CD4-positive, alpha-beta T cell (primary cell): Measurements from ENCODE around the gene CD34. TPM values are rescaled to one million over a fixed set of nuclear protein-coding genes. Genes with fewer than 3 reads are reported as not detected.

Source experiments
- ATAC-seq: fragments of 200-7000 bp; cut with Tn5 transposase; one replicate; pipeline ENCODE4 v1.10.0; 2022; ENCODE audit warnings: mild to moderate bottlenecking; ENCODE audit not compliant: poor library complexity
- CTCF ChIA-PET: fragments of 350-600 bp; sonication (Branson Sonifier 250); formaldehyde crosslinking; loops from one replicate; lab custom pipeline; 2021; ENCODE audit warnings: antibody characterized with exemption, inconsistent platforms; lab: Charles Lee
- POLR2A ChIA-PET: fragments of 350-600 bp; sonication (Branson Sonifier 250); formaldehyde crosslinking; loops from one replicate; lab custom pipeline; 2021; ENCODE audit warnings: antibody characterized with exemption, inconsistent platforms; lab: Charles Lee
- DNase-seq, 14 experiments: peaks; one replicate each; pipeline ENCODE4 v3.0.0-alpha.2; 2013 to 2020; ENCODE audit warnings: mixed read lengths in 2 of 14
- H3K27ac ChIP-seq, 2 donors: one replicate each; pipeline versions ENCODE4 v1.5.1 to v1.7.0; 2013; ENCODE audit warnings: low read length in 2 of 2, low read depth in 1 of 2, mild to moderate bottlenecking in 1 of 2
- H3K27me3 ChIP-seq, 2 experiments: 1 replicate in 1 of 2; 2 replicates in 1 of 2; pipeline versions ENCODE4 v1.6.1 to v1.7.0; 2013; ENCODE audit warnings: low read length in 2 of 2, control low read depth in 1 of 2, mild to moderate bottlenecking in 1 of 2, moderate library complexity in 1 of 2; ENCODE audit not compliant: insufficient read depth in 2 of 2, control insufficient read depth in 1 of 2
- H3K36me3 ChIP-seq: one replicate; pipeline ENCODE4 v1.6.1; 2013; ENCODE audit warnings: low read length, control low read depth; ENCODE audit not compliant: insufficient read depth
- H3K4me1 ChIP-seq: one replicate; pipeline ENCODE4 v1.6.1; 2013; ENCODE audit warnings: low read length, control low read depth; ENCODE audit not compliant: insufficient read depth
- H3K4me3 ChIP-seq: one replicate; pipeline ENCODE4 v1.5.1; 2013; ENCODE audit warnings: mild to moderate bottlenecking, low read length, moderate library complexity
- H3K9me3 ChIP-seq, 2 experiments: 1 replicate in 1 of 2; 2 replicates in 1 of 2; pipeline versions ENCODE4 v1.6.1 to v1.7.0; 2013; ENCODE audit warnings: low read length in 2 of 2, mild to moderate bottlenecking in 2 of 2, control low read depth in 1 of 2, moderate library complexity in 1 of 2; ENCODE audit not compliant: control insufficient read depth in 1 of 2, insufficient read depth in 1 of 2
- H3K27ac Mint-ChIP-seq: one replicate; pipeline ENCODE4 v1.8.0; 2020; ENCODE audit warnings: mixed read lengths
- H3K27me3 Mint-ChIP-seq: one replicate; pipeline ENCODE4 v1.8.0; 2021; ENCODE audit warnings: mixed read lengths
- H3K36me3 Mint-ChIP-seq: one replicate; pipeline ENCODE4 v1.8.0; 2021; ENCODE audit warnings: low read depth, mixed read lengths
- H3K4me1 Mint-ChIP-seq: one replicate; pipeline ENCODE4 v1.8.0; 2021; ENCODE audit warnings: low read depth, mixed read lengths
- H3K4me3 Mint-ChIP-seq: one replicate; pipeline ENCODE4 v1.8.0; 2020; ENCODE audit warnings: mild to moderate bottlenecking, mixed read lengths
- H3K9me3 Mint-ChIP-seq: one replicate; pipeline ENCODE4 v1.8.0; 2020; ENCODE audit warnings: mixed read lengths
- intact Hi-C, 2 experiments: fragments of 100-400 bp; cut with DNase I in 1 of 2; cut with micrococcal nuclease in 1 of 2; formaldehyde crosslinking; loops; one replicate each; pipeline versions ENCODE4 v1.15.1 to v1.9.0; 2023 to 2025; cut with DNase I, micrococcal nuclease
- total RNA-seq, 174 experiments: library from RNA in 2 of 174; stranded (reverse) in 2 of 174; gene quantifications; one replicate each; pipeline ENCODE4 v1.2.3 and lab custom pipeline; 2021 to 2026
- TF ChIP-seq, protein P1 (sequence below): fragments of 200-600 bp; IDR thresholded peaks from one replicate; pipeline ENCODE4 v1.8.0; 2022; ENCODE audit warnings: antibody characterized with exemption, mild to moderate bottlenecking

Gene CD34
- total RNA-seq, 2 experiments from 2014 or later: not detected

DNA sequence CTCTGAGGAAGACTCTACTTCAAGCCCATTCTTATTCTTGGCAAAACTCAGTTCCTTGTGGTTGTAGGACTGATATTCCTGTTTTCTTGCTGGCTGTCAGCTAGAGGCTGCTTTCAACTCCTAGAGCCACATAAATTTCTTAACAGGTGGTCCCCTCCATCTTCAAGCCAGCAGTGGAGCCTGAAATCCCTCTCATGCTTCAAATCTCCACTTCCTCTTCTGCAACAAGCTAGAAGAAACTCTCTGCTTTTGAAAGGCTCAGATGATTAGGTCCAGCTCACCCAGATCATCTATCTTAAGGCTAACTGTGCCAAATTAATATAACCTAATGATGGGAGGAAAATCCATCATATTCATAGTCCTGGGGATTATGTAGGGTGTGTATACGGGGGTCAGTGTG is 43.2 kb upstream of the CD34 start:
- no peaks in the 10 kb centered on the region for H3K9me3 ChIP-seq
- no peaks in the 10 kb centered on the region for H3K36me3 Mint-ChIP-seq
- H3K27me3 Mint-ChIP-seq: peaks cover 39% of the 10 kb centered on the region
- H3K9me3 Mint-ChIP-seq: no peaks in the 10 kb centered on the region
- no peak overlapping the region for H3K27ac Mint-ChIP-seq
- no peaks in the 10 kb centered on the region for H3K4me1 Mint-ChIP-seq
- TF ChIP-seq, protein P1, sequence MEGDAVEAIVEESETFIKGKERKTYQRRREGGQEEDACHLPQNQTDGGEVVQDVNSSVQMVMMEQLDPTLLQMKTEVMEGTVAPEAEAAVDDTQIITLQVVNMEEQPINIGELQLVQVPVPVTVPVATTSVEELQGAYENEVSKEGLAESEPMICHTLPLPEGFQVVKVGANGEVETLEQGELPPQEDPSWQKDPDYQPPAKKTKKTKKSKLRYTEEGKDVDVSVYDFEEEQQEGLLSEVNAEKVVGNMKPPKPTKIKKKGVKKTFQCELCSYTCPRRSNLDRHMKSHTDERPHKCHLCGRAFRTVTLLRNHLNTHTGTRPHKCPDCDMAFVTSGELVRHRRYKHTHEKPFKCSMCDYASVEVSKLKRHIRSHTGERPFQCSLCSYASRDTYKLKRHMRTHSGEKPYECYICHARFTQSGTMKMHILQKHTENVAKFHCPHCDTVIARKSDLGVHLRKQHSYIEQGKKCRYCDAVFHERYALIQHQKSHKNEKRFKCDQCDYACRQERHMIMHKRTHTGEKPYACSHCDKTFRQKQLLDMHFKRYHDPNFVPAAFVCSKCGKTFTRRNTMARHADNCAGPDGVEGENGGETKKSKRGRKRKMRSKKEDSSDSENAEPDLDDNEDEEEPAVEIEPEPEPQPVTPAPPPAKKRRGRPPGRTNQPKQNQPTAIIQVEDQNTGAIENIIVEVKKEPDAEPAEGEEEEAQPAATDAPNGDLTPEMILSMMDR: no peak
- H3K27me3 ChIP-seq: peaks cover 8 to 30% of the 10 kb centered on the region in 2 experiments
- no peak overlapping the region for H3K27ac ChIP-seq
- no peak overlapping the region for H3K4me3 ChIP-seq
- DNase-seq: no peak
- H3K4me1 ChIP-seq: peaks cover 5% of the 10 kb centered on the region
- intact Hi-C loops: no loop called here
- no peak overlapping the region for H3K4me3 Mint-ChIP-seq
- ATAC-seq: no peak
- POLR2A ChIA-PET: no interaction called here
- CTCF ChIA-PET: interaction anchor here (0.9 kb wide), 1 partner anchor 7 kb away, joined by 3 read pairs; no protein-coding TSS in a partner anchor
- H3K36me3 ChIP-seq: no peaks in the 10 kb centered on the region

DNA sequence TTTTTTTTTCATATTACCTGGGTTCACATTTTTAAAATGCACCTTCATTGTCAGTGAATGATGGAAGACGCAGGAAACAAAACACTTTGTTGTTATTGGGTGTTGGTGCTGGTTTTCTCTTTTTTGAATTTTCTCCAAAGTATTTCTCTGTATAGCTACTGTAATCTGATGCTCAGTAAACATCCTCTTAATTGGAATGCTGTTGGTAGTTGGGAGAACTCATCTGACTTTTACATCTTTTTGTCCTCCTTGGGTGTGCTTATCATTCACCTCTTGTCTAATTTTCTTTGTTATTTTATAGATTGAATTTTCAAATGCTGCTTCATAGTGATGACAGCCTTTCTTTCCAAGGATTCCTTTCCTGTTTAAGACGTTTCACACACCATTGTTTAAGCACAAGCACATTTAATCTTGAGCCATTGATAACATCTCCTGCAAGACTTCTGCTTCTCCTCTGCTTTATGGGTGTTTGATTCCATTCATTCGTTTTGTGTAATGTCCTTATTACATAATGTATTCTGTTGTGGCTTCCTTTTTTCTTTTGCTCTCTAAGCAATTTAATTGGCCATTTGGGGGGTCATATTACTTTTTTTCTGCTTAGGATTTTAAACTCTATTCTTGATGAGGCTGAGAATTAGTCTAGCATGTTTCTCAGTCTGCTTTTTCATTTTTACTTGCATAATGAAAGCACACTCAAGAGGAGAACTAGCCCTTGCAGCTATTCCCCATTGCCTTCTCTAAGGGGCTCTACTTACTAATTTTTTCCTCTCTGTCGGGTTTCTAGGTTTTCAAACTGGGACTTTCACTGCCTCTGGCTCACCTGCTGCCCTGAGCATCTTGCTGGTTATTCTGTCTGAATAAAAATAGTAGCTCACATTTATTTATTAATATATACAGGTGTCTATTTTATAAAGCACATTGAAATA is 42.0 kb upstream of the CD34 start:
- H3K9me3 Mint-ChIP-seq: no peaks in the 10 kb centered on the region
- TF ChIP-seq, protein P1: no peak
- H3K4me1 Mint-ChIP-seq: no peaks in the 10 kb centered on the region
- H3K9me3 ChIP-seq: no peaks in the 10 kb centered on the region
- no peak overlapping the region for H3K27ac Mint-ChIP-seq
- POLR2A ChIA-PET: interaction anchor here (2.1 kb wide), 1 partner anchor 10 kb away, joined by 8 read pairs; no protein-coding TSS in a partner anchor
- no peak overlapping the region for H3K4me3 Mint-ChIP-seq
- DNase-seq (no peak), ATAC-seq (no peak)
- intact Hi-C loops: no loop called here
- CTCF ChIA-PET: interaction anchor here (0.6 to 1.2 kb wide), 4 partner anchors 9 to 68 kb away, joined by 3 to 5 read pairs (median 4); no protein-coding TSS in a partner anchor
- no peaks in the 10 kb centered on the region for H3K4me1 ChIP-seq
- H3K36me3 ChIP-seq: no peaks in the 10 kb centered on the region
- H3K27me3 ChIP-seq: peaks cover 0 to 17% of the 10 kb centered on the region in 2 experiments
- H3K27ac ChIP-seq: no peak overlapping the region
- H3K27me3 Mint-ChIP-seq: peaks cover 29% of the 10 kb centered on the region
- H3K36me3 Mint-ChIP-seq: no peaks in the 10 kb centered on the region
- H3K4me3 ChIP-seq: no peak overlapping the region

DNA sequence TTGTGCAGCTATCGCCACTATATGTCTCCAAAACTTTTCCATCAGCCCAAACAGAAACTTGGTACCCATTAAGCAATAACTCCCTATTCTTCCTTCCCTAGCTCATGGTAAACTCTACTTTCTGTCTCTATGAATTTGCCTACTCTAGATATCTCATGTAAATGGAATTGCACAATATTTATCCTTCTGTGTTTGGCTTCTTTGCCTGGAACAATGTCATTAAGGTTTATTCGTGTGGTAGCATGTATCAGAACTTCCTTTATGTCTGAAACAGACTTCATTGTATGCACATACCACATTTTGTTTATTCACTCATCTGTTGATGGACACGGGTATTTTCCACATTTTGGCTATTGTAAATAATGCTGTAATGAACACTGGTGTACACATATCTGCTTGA is 40.7 kb upstream of the CD34 start:
- intact Hi-C loops: no loop called here
- ChIA-PET CTCF (interaction anchor here (1.2 kb wide), 2 partner anchors 12 to 67 kb away, joined by 5 read pairs; no protein-coding TSS in a partner anchor), POLR2A (interaction anchor here (2.1 kb wide), 1 partner anchor 12 kb away, joined by 8 read pairs; no protein-coding TSS in a partner anchor)
- Mint-ChIP-seq H3K4me3 (no peak overlapping the region), H3K9me3 (no peaks in the 10 kb centered on the region), H3K36me3 (no peaks in the 10 kb centered on the region), H3K27ac (no peak overlapping the region), H3K4me1 (no peaks in the 10 kb centered on the region), H3K27me3 (peaks cover 19% of the 10 kb centered on the region)
- Histone ChIP-seq H3K4me1 (no peaks in the 10 kb centered on the region), H3K27ac (no peak overlapping the region), H3K27me3 (peaks cover 3 to 11% of the 10 kb centered on the region in 2 experiments), H3K9me3 (no peaks in the 10 kb centered on the region), H3K36me3 (no peaks in the 10 kb centered on the region), H3K4me3 (no peak overlapping the region)
- DNase-seq: no peak
- TF ChIP-seq, protein P1: no peak
- ATAC-seq: no peak
